NCI-H1092 (cell line): Measurements from ENCODE around the gene GALNT15.

Source experiments
- DNase-seq: peaks from one replicate; lab custom pipeline; 2025; lab: John Stamatoyannopoulos, UW

The GALNT15 gene

DNA sequence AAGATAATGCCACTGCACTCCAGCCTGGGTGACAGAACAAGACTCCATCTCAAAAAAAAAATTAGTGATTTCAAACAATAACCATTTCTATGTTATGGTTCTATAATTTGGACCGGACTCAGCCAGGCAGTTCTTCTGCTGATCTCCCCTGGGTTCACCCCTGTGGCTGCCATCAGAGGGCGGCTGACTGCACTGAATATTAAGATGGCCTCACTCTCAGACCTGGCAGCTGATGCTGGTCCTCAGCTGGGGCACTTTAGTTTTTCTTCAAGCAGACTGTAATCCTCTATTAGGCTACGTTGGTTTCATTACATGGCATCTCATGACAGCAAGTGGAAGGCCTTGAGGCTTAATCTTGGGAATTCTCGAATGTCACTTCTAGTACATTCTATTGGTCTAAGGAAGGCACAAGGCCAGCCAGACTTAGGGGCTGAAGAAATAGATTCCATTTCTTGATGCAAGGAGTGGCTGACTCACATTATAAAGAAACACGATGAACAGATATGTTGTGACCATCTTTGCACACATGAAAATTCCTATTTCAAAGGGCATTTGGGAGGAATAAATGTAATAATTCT, 12.8 kb downstream of the GALNT15 start:
- DNase-seq: no peak

- DNase-seq: no peak
These were observed 13.6 kb downstream of the GALNT15 start for GRCh38 chr3:16188071-16188470.

DNA sequence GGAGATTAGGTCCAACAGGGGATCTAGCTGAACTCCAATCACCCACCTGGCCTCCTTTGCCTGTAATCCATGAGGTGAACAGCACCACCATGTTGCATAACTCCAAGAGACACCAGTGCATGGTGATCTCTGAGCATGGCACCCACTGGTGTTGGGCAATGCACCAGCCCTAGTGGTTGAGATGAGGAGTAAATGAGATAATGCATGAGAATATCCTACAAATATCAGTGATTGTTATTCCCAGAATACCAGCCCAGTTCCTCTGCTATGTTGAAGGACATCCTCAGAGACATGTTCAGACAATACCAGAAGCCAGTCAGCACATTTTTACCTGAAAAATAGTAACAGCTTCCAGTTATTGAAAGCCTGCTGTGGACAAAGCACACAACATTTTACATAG, 14.7 kb downstream of the GALNT15 start:
- no peak for DNase-seq

GRCh38 chr3:16190704-16191103, 16.2 kb downstream of the GALNT15 start:
- no peak for DNase-seq

DNA sequence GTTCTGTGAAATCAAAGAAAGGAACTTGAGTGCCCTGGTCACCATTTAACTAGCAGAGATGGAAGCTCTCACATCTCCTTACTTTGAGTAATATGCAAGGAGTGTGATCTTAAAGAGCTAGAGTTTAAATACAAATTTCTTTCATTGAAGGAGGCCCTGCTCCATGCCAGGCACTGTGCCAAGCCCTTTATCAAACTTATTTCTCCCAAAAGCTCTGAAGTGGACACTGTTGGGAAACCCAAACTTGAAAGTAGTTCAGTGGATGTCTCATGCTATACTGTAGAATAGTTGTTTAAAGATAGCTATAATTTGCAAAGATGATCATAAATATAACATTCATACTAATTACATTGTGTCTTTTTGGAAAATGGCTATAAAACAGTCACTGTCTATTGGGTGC, 17.1 kb downstream of the GALNT15 start:
- DNase-seq: no peak

GRCh38 chr3:16192176-16192811, 17.8 kb downstream of the GALNT15 start:
- DNase-seq: no peak

DNA sequence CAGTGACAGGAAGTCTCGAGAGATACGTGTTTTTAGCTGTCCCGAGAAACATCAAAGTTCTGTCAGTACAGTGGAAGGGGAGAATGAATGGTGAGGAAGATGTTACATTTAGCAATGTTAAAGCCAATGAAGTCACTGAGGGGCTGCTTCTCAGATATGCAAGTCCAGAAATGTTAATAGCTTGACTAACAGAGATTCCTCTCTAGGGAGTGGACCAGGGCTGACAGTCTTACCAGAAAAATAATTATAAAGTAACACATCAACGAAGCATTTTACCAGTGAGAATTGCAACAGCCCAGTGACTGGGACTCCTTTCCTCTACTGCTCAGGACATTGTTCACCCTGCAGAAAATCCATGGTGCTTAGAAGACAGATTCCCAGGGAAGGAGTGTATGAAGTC, 23.9 kb downstream of the GALNT15 start:
- no peak for DNase-seq

DNA sequence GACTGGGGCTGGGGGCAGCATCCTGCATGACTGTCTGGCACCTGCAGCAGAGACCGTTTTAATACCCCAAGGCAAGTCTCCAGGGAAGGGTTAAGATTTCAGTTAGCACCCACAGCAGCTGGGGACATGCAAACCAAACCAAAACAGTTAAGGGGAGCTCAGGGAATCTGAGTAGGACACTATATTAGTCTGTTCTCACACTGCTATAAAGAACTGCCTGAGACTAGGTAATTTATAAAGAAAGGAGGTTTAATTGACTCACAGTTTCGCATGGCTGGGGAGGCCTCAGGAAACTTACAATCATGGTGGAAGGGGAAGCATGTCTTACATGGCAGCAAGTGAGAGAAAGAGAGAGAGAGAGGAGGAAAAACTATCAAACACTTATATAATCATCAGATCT, 25.3 kb downstream of the GALNT15 start:
- no peak for DNase-seq

DNA sequence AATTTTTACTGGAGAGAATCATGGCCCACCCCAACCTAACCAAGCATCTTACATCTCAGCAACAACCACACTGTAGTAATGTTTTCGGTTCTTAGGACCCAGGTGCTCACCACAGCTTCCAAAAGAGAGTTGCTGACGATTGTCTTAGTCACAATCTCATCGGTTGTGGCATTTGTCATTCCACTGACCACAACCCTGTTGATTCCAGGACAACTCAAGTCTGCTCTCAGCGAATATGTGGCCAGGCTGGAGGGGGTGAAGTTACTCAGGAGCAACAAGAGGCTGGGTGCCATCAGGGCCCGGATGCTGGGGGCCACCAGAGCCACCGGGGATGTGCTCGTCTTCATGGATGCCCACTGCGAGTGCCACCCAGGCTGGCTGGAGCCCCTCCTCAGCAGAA, 25.9 kb downstream of the GALNT15 start:
- DNase-seq: no peak

GRCh38 chr3:16203031-16203430, 28.6 kb downstream of the GALNT15 start:
- no peak for DNase-seq

DNA sequence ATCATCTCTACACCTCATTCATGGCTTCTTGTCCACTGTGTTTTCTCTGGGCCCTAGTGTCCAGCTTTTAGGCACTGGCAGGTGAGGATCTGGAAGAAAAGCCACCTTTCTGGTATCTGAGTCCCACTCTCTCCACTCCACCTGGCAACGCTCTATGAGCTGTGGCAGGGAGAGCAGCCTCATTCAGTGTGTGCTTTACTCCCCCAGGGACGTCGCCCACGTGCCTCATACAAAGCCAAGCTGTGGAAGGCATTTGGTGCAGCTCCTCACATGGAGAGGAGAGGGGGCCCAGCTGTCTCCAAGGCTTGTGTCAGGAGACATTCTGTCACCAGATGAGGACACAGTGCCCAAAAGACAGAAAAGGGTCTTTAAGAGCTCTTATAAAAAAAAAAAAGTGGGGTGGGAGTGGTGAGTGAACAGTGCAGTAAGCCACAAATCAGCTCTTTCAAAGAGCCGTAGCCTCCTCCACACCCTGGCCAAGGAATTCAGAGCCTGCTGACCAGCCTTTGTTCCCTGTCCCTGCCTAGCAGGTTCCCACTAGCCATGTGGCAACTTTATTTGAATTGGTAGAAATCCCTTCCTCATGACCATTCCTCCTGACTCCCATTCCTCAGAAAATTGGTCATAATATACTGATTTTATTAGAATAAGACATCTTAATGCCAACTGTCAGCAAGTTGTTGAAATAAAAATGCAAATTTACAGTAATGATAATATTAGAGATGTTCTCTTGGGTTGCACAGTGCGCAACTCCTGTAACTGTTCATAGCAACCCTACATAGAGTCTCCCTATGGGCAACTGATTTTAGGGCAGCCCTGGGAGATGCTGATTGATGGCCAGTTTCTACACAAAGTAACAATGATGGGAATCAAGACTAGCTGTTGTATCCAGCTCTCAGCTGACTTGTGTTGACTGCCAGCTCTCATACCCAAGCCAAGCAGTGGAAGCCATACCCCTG, 29.5 kb downstream of the GALNT15 start:
- peak; percentile 2 for DNase-seq

DNA sequence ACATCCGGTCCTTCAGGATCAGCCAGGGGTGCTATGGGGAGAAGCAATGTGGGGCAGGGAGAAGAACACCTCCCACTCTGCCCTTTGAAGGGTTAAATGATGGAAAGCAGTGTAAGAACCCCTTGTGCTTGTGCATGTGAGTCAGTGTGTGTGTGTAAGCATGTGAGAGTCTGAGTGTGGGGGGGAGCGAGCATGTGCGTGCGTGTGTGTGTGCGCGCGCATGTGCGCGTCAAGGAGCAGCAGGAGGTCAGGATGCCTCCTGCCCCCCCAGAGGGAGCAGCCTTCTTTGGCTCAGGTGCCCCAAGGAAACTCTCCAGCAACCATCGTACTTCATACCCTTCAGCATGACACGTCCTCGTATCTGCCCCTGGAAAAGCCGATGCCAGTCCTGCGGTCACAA, 30.3 kb downstream of the GALNT15 start:
- no peak for DNase-seq

- no peak for DNase-seq
These were observed 30.8 kb downstream of the GALNT15 start for GRCh38 chr3:16205156-16205870.

- no peak for DNase-seq
These were observed 32.6 kb downstream of the GALNT15 start for GRCh38 chr3:16207031-16207430.

DNA sequence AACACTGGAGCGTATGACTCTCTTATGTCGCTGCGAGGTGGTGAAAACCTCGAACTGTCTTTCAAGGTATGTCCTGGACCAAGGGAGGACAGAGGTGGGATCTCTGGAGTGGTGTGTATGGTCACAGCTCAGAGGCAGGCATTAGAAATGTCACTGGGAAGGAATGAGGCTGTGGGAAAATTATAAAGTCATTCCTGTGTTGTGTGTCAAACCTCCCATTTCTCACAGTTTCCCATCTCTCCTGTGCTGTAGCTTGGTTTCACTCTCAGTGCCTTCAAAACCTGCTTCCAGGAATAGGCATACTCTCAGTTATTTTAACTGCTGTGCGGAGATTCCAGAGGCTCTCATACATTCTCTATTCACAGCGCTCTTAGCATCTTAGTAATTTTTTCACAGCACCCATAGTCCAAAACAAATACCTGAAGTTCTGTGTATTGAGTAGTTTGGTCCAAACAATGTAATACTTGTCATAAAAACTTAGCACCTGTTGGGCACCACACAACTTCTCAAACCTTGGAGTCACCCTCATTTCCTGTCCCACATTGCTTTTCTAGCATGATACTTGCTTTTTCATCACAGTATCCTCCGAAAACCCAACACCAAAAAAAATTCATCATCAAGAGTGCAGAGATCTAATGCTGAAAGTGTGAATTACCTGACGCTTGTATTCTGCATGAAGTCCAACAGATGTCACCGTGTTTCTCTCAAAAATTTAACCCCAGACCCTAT, 36.9 kb downstream of the GALNT15 start:
- DNase-seq: no peak

DNA sequence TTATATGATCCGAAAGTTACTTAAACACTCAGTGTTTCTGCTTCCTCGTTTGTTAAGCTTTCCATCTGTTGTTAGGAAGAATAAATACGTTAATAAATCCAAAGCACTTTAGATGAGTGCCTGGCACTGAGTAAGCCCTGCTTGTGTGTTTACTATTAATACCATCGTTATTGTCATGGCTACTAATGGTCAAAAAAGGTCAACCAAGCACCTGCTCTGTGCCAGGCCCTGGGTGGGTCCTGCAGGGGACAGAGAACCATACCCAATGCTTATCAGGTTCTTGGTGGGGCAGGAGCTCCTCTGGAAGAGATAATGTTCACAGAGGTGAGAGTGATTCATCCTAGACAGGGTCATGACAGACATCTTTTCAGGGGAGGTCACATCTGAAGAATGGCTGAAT, 39.9 kb downstream of the GALNT15 start:
- DNase-seq: no peak

GRCh38 chr3:16216373-16216935, 42.0 kb downstream of the GALNT15 start:
- DNase-seq: no peak

DNA sequence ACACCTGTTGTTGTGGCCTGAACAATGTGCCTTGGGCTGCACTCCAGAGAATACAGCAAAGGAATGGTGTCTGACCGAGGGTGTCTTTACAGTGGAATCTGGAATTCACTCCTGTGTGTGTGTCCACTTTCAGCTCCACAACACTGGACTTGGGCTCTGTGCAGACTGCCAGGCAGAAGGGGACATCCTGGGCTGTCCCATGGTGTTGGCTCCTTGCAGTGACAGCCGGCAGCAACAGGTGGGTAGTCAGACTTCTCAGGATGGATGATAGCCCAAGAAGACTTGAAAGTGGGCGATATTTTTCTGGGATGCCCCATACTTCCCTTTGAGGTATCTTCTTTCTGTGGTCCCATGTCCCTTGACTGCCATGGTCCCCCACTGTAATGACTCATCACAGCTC, 45.3 kb downstream of the GALNT15 start:
- DNase-seq: no peak

- DNase-seq: no peak
These were observed 47.5 kb downstream of the GALNT15 start for GRCh38 chr3:16221990-16222389.

GRCh38 chr3:16222547-16222946, 48.1 kb downstream of the GALNT15 start:
- no peak for DNase-seq

GRCh38 chr3:16224325-16224724, 49.8 kb downstream of the GALNT15 start:
- no peak for DNase-seq
